ENCODE data around the gene NRXN3. TPM values are rescaled to one million over a fixed set of nuclear protein-coding genes. Genes with fewer than 3 reads are reported as not detected.

The NRXN3 gene
- polyA plus RNA-seq, 1 donor from 2014 or later: not detected

GRCh38 chr14:78195431-78195830, 25.3 kb downstream of the NRXN3 start:
- H3K4me3 Mint-ChIP-seq: no peak overlapping the region
- no peak overlapping the region for H3K27ac Mint-ChIP-seq
- peaks cover 3% of the 10 kb centered on the region for H3K27me3 Mint-ChIP-seq
- peaks cover 1 to 5% (median 5%) of the 10 kb centered on the region in 3 donors for H3K9me3 Mint-ChIP-seq
- H3K4me1 Mint-ChIP-seq: no peaks in the 10 kb centered on the region
- no peaks in the 10 kb centered on the region for H3K36me3 Mint-ChIP-seq

GRCh38 chr14:78196323-78196722, 26.1 kb downstream of the NRXN3 start:
- Mint-ChIP-seq H3K9me3 (peaks cover 1 to 5% (median 5%) of the 10 kb centered on the region in 3 donors), H3K4me3 (no peak overlapping the region), H3K27ac (no peak overlapping the region), H3K4me1 (no peaks in the 10 kb centered on the region), H3K36me3 (no peaks in the 10 kb centered on the region), H3K27me3 (peaks cover 3% of the 10 kb centered on the region)

GRCh38 chr14:78197051-78197450, 26.9 kb downstream of the NRXN3 start:
- H3K27me3 Mint-ChIP-seq: peaks cover 3% of the 10 kb centered on the region

GRCh38 chr14:78202163-78202562, 32.0 kb downstream of the NRXN3 start:
- peaks cover 5% of the 10 kb centered on the region for H3K27me3 Mint-ChIP-seq
- H3K4me3 Mint-ChIP-seq: no peak overlapping the region
- H3K36me3 Mint-ChIP-seq: no peaks in the 10 kb centered on the region
- H3K4me1 Mint-ChIP-seq: peaks cover 0 to 10% (median 7%) of the 10 kb centered on the region in 3 donors
- H3K9me3 Mint-ChIP-seq: peaks cover 0 to 4% (median 2%) of the 10 kb centered on the region in 3 donors
- peak overlapping the region in 1 of 3 donors; percentile 64 for H3K27ac Mint-ChIP-seq

More at GRCh38 chr14:78197051-78197450, 26.9 kb downstream of the NRXN3 start:
- no peaks in the 10 kb centered on the region for H3K36me3 Mint-ChIP-seq
- H3K4me3 Mint-ChIP-seq: no peak overlapping the region
- H3K4me1 Mint-ChIP-seq: peaks cover 0 to 6% (median 0%) of the 10 kb centered on the region in 3 donors
- H3K9me3 Mint-ChIP-seq: peaks cover 1 to 5% (median 5%) of the 10 kb centered on the region in 3 donors
- H3K27ac Mint-ChIP-seq: no peak overlapping the region

GRCh38 chr14:78202976-78203375, 32.8 kb downstream of the NRXN3 start:
- no peak overlapping the region for H3K27ac Mint-ChIP-seq
- H3K27me3 Mint-ChIP-seq: peaks cover 5% of the 10 kb centered on the region

GRCh38 chr14:78207414-78207813, 37.2 kb downstream of the NRXN3 start:
- H3K4me3 Mint-ChIP-seq: no peak overlapping the region
- peaks cover 0 to 11% (median 0%) of the 10 kb centered on the region in 3 donors for H3K9me3 Mint-ChIP-seq
- peaks cover 0 to 3% (median 2%) of the 10 kb centered on the region in 3 donors for H3K4me1 Mint-ChIP-seq
- H3K27ac Mint-ChIP-seq: no peak overlapping the region
- H3K36me3 Mint-ChIP-seq: no peaks in the 10 kb centered on the region
- peaks cover 4% of the 10 kb centered on the region for H3K27me3 Mint-ChIP-seq

More at GRCh38 chr14:78202976-78203375, 32.8 kb downstream of the NRXN3 start:
- no peaks in the 10 kb centered on the region for H3K36me3 Mint-ChIP-seq
- peaks cover 0 to 10% (median 7%) of the 10 kb centered on the region in 3 donors for H3K4me1 Mint-ChIP-seq
- peak overlapping the region in 1 of 4 donors; percentile 71 for H3K4me3 Mint-ChIP-seq
- peaks cover 0 to 4% (median 2%) of the 10 kb centered on the region in 3 donors for H3K9me3 Mint-ChIP-seq

- no peak overlapping the region for H3K4me3 Mint-ChIP-seq
- no peak overlapping the region for H3K27ac Mint-ChIP-seq
- H3K27me3 Mint-ChIP-seq: no peaks in the 10 kb centered on the region
- no peaks in the 10 kb centered on the region for H3K36me3 Mint-ChIP-seq
- no peaks in the 10 kb centered on the region for H3K9me3 Mint-ChIP-seq
- H3K4me1 Mint-ChIP-seq: no peaks in the 10 kb centered on the region
Measured at GRCh38 chr14:78220273-78220672, 50.1 kb downstream of the NRXN3 start.

- Mint-ChIP-seq H3K4me1 (no peaks in the 10 kb centered on the region), H3K27ac (no peak overlapping the region), H3K4me3 (no peak overlapping the region), H3K9me3 (peaks cover 0 to 4% (median 0%) of the 10 kb centered on the region in 3 donors), H3K36me3 (no peaks in the 10 kb centered on the region), H3K27me3 (no peaks in the 10 kb centered on the region)
Measured at GRCh38 chr14:78222746-78223145, 52.6 kb downstream of the NRXN3 start.

- no peaks in the 10 kb centered on the region for H3K36me3 Mint-ChIP-seq
- H3K27me3 Mint-ChIP-seq: peaks cover 4% of the 10 kb centered on the region
- peaks cover 0 to 4% (median 0%) of the 10 kb centered on the region in 3 donors for H3K9me3 Mint-ChIP-seq
- H3K4me1 Mint-ChIP-seq: no peaks in the 10 kb centered on the region
- H3K4me3 Mint-ChIP-seq: no peak overlapping the region
- H3K27ac Mint-ChIP-seq: no peak overlapping the region
Measured at GRCh38 chr14:78227248-78228077, 57.3 kb downstream of the NRXN3 start.

GRCh38 chr14:78228702-78229327, 58.6 kb downstream of the NRXN3 start:
- H3K4me3 Mint-ChIP-seq: no peak overlapping the region
- H3K9me3 Mint-ChIP-seq: peaks cover 0 to 4% (median 0%) of the 10 kb centered on the region in 3 donors
- no peaks in the 10 kb centered on the region for H3K36me3 Mint-ChIP-seq
- no peaks in the 10 kb centered on the region for H3K4me1 Mint-ChIP-seq
- peaks cover 4% of the 10 kb centered on the region for H3K27me3 Mint-ChIP-seq
- H3K27ac Mint-ChIP-seq: no peak overlapping the region

GRCh38 chr14:78232231-78233000, 62.2 kb downstream of the NRXN3 start:
- Mint-ChIP-seq H3K36me3 (no peaks in the 10 kb centered on the region), H3K4me1 (no peaks in the 10 kb centered on the region), H3K27ac (no peak overlapping the region), H3K4me3 (no peak overlapping the region), H3K9me3 (peaks cover 0 to 3% (median 3%) of the 10 kb centered on the region in 3 donors), H3K27me3 (peaks cover 4% of the 10 kb centered on the region)

GRCh38 chr14:78238141-78238540, 68.0 kb downstream of the NRXN3 start:
- Mint-ChIP-seq H3K4me3 (no peak overlapping the region), H3K9me3 (peaks cover 0 to 5% (median 3%) of the 10 kb centered on the region in 3 donors), H3K27me3 (peaks cover 5% of the 10 kb centered on the region), H3K27ac (no peak overlapping the region), H3K4me1 (no peaks in the 10 kb centered on the region), H3K36me3 (no peaks in the 10 kb centered on the region)

- Mint-ChIP-seq H3K9me3 (peaks cover 0 to 5% (median 3%) of the 10 kb centered on the region in 3 donors), H3K36me3 (no peaks in the 10 kb centered on the region), H3K4me1 (no peaks in the 10 kb centered on the region)
Measured at GRCh38 chr14:78240567-78240966, 70.4 kb downstream of the NRXN3 start.

GRCh38 chr14:78242086-78242485, 71.9 kb downstream of the NRXN3 start:
- Mint-ChIP-seq H3K27ac (no peak overlapping the region), H3K27me3 (peaks cover 5% of the 10 kb centered on the region), H3K9me3 (peaks cover 0 to 5% (median under 1%) of the 10 kb centered on the region in 3 donors), H3K4me1 (no peaks in the 10 kb centered on the region), H3K36me3 (no peaks in the 10 kb centered on the region), H3K4me3 (no peak overlapping the region)

More at GRCh38 chr14:78240567-78240966, 70.4 kb downstream of the NRXN3 start:
- H3K27me3 Mint-ChIP-seq: peaks cover 5% of the 10 kb centered on the region
- no peak overlapping the region for H3K27ac Mint-ChIP-seq
- H3K4me3 Mint-ChIP-seq: no peak overlapping the region

- Mint-ChIP-seq H3K9me3 (no peaks in the 10 kb centered on the region), H3K4me1 (no peaks in the 10 kb centered on the region), H3K27me3 (peaks cover 5% of the 10 kb centered on the region), H3K36me3 (no peaks in the 10 kb centered on the region), H3K27ac (no peak overlapping the region), H3K4me3 (no peak overlapping the region)
Measured at GRCh38 chr14:78243187-78243586, 73.0 kb downstream of the NRXN3 start.
